22Rv1 (cell line): Measurements from ENCODE around the gene LRRC30.
A peak's percentile ranks its signal among the peaks of the same experiment; 100 is the strongest.

Experiments used
- H3K27ac ChIP-seq: fragments of 450-650 bp; 2 replicates; pipeline ENCODE4 v1.5.1; 2017
- ZFX ChIP-seq: fragments of 450-650 bp; IDR thresholded peaks from 2 replicates; pipeline ENCODE4 v1.6.1; 2017; ENCODE audit warnings: antibody characterized with exemption, borderline replicate concordance
- TF ChIP-seq, protein P1 (sequence below): fragments of 450-650 bp; IDR thresholded peaks from 2 replicates; pipeline ENCODE4 v1.5.1; 2017; ENCODE audit warnings: mild to moderate bottlenecking

The LRRC30 gene

DNA sequence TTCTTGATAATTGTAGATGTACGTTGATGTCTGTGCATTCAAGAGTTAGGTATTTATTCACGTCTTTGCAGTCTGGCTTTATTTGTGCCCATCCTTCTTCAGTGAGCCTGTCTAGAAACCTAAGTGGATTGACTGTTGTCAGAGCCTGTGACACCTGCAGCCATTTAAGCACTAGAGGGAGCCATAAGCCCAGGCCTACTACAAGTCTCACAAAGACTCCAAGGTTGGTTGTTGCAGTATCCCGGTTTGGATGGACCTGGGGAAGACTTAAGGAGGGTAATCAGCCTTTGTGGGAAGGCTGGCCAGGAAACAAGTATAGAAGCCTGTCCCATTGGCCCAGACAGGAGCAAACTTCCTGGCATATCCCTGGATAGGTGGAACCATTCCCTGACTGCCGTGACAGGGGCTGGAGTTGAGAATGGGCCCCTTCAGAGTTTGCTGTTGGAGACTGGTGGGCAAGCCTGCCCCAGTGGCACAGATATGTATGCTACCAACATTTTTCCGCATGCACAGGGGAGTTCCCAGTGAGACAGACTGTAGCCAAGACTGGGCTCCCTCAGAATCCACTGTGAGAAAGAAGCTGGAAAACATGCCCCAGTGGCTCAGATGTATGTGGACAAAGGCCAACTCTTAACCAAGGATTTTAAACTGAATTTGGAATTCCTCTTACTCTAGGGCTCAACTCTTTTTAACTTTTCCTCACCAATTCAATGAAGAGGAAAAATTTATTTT, 9.3 kb upstream of the LRRC30 start:
- H3K27ac ChIP-seq = no peak overlapping the region
- TF ChIP-seq, protein P1, sequence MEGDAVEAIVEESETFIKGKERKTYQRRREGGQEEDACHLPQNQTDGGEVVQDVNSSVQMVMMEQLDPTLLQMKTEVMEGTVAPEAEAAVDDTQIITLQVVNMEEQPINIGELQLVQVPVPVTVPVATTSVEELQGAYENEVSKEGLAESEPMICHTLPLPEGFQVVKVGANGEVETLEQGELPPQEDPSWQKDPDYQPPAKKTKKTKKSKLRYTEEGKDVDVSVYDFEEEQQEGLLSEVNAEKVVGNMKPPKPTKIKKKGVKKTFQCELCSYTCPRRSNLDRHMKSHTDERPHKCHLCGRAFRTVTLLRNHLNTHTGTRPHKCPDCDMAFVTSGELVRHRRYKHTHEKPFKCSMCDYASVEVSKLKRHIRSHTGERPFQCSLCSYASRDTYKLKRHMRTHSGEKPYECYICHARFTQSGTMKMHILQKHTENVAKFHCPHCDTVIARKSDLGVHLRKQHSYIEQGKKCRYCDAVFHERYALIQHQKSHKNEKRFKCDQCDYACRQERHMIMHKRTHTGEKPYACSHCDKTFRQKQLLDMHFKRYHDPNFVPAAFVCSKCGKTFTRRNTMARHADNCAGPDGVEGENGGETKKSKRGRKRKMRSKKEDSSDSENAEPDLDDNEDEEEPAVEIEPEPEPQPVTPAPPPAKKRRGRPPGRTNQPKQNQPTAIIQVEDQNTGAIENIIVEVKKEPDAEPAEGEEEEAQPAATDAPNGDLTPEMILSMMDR = peak; percentile 82
- TF ChIP-seq ZFX = no peak

DNA sequence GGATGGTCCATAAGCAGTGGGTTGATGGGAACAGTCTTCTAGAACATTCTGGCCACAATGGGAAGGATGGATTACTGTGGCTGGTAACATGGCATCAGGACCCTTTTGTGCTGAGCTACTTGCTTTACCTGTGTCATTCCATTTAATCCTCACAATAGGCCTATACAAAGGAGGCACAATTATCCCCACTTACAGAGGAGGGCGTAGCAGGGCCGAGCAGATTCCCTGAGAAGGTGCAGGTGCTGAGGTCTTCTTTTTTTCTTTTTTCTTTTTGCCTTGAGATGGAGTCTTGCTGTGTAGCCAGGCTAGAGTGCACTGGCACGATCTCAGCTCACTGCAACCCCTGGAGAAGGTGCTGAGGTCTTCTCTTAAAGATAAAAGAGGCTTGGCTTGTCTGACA, 6.7 kb upstream of the LRRC30 start:
- no peak for TF ChIP-seq ZFX
- TF ChIP-seq, protein P1 = no peak
- no peak overlapping the region for H3K27ac ChIP-seq

DNA sequence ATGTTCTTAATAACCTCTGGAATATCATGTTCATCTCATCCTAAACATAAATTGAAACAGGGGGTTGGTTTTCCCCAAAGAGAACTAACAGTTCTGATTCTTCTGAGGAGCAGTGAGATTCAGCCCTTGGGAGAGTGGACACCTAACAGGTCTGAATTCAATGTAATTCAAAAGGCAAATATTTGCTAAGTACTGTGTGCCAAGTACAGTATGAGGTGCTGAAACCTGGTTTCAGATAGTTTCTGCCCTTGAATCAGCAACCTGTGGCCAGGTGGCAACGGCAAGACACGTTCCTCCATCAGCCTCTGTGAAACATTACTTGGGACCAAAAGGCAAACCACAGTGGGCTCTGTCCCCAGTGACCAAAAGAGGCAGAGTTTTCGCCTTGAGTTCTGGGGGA, 1.3 kb downstream of the LRRC30 start:
- no peak overlapping the region for H3K27ac ChIP-seq
- no peak for TF ChIP-seq ZFX
- TF ChIP-seq, protein P1 = no peak

DNA sequence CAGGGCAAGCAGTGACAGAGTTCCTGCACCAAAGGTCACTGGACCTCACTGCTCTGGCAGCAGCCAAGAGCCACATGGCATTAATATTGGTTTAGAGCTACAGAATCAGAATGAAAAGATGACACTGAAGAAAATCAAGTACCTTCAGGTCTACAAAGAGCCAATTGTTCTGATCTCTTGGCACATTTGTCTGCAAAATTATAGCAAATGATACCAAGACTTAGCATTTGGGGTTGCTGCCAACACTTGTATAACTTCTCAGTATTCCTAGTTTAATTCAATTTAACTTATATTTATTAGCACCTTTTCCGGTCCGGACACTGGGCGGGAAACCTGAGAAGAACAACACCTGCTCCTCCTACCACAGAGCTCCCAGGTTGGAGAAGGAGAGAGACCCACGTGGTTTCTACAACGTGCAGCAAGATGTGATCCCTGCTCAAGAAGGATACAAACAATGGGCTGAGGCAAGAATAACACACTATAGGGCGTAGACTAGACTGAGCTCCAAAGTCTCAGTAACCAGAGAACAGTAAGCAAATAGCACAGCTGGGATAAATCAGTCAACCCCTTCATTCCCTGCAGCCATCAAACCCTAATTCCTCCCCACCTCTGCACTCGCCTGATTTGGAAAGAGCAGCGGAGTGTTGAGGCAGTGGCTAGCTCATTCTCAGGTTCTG, 2.4 kb downstream of the LRRC30 start:
- no peak overlapping the region for H3K27ac ChIP-seq
- TF ChIP-seq ZFX = no peak
- TF ChIP-seq, protein P1 = no peak

DNA sequence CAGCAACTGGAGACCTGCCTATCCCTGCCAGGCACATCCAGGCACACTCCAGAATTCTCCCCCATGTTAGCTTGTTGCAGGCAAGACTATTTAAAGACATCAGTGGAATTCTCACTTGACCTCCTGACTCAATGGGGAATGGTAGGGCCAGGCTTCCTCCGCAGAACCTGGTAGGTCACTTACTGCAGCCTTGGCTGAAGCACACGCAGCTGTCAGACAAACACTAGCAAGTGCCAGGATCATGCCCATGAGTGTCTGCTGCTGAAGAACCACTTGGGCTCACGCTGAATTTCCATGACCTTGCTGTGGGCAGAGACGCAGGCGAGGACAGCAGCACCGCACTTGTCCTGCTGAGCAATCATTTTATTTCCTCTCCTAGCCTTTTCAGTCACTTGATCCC, 3.2 kb downstream of the LRRC30 start:
- no peak overlapping the region for H3K27ac ChIP-seq
- no peak for TF ChIP-seq ZFX
- TF ChIP-seq, protein P1 = no peak

DNA sequence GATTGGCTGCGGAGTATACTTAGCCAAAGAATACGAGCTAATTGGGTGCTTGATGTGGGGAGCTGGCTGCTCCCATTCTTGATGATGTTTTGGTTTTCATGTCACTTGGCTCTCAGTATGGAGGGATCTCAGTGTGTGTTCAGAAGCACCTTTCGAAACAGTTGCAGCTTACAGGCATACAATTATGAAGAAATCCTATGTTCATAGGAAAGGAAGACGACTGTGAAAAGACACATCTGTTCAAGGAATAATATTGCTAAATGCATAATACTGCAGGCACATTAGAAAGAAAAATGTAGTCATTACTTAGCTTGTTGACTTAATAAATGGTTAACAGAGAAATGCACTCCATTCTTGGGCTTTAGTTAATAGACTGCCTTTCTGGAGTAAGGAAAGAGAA, 4.1 kb downstream of the LRRC30 start:
- TF ChIP-seq, protein P1 = no peak
- TF ChIP-seq ZFX = no peak
- no peak overlapping the region for H3K27ac ChIP-seq

DNA sequence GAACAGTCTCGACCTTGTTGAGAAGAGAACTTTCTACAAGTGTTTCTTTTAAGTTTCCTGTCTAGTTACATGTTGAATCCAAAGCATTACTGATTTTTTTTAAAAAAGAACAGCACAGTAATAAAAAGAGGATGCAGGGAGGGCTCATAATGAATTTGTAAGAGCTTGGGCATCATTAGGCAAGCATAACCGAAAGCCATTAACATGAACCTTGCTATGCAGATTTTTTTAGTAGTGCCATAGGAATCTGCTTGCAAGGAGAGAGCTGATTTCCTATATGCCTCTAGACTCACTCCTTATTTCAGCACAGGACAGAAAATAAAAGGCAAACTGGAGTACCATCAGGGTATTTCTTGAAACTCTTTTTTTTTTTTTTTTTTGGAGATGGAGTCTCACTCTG, 5.2 kb downstream of the LRRC30 start:
- no peak overlapping the region for H3K27ac ChIP-seq
- TF ChIP-seq, protein P1 = no peak
- TF ChIP-seq ZFX = no peak
